Activated CD4-positive, CD25-positive, alpha-beta regulatory T cell treated with anti-CD3 and anti-CD28 coated beads, Interleukin-2, amount 50 U/mL, for 16 hours (primary cell): ENCODE data around the gene KLRG1.

Experiments
- DNase-seq: peaks from one replicate; pipeline ENCODE4 v3.0.0-alpha.2; 2020; ENCODE audit warnings: low read depth, low spot score

Gene KLRG1

DNA sequence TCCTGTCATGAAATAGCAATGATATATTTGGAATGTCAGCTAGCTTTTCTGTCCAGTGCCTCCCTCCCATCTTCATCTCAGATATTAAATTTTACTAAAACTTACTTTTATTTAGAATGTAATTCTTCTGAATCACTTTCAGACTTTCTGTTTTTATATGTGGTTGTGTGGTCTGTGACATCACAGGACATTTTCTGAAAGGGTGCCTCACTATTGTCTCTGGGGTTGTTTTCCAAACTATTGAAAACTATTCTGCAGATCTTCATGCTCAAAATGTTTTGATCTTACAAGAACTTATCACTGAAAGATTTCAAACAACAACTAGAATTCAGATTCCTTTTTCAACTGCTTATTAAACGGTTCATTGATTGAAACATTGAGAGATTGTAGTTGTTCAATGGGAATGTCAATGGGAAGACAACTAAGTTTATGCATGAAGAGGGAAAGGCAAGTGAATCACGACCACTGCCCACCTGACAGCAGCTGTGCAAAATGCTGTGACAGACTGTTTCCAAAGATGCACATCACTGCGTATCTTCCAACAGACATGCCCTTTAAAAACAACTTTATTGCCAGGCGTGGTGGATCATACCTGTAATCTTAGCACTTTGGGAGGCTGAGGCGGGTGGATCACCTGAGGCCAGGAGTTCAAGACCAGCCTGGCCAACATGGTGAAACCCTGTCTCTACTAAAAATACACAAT is 51.3 kb downstream of the KLRG1 start:
- no peak for DNase-seq

DNA sequence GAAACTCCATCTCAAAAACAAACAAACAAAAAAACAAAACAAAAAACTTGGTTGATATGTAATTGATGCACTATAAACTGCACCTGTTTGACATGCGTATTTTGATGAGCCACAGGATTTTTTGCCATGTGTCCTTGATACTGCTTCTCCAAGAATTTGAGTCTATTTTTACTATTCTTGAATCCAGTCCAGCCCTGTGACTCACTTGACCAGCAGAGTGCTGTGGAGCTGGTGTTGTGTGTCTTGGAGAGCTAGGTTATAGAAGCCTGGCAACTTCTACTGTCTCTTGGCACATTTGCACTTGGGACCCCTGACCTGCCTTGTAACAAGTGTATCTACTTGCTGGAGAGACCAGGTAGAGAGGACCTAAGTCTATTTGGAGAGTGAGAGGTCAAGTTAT is 52.0 kb downstream of the KLRG1 start:
- DNase-seq, result no peak

DNA sequence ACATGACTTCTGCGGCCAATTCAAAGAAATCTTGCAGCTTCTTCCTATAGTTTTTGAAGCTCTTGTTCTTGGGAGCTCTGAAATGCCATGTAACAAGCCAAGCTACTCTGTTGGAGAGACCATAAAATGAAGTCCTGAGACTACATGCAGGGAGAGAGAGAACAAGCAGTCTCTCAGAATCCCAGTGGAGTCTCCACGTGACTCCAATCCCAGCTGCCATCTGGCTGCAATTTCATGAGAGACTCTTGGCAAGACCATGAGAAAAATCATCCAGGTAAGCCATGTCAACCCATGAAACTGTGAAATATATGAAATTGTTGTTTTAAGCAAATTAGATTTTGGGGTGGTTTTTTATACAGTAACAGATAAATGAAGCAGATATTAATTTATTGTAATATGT is 54.4 kb downstream of the KLRG1 start:
- DNase-seq, result no peak

DNA sequence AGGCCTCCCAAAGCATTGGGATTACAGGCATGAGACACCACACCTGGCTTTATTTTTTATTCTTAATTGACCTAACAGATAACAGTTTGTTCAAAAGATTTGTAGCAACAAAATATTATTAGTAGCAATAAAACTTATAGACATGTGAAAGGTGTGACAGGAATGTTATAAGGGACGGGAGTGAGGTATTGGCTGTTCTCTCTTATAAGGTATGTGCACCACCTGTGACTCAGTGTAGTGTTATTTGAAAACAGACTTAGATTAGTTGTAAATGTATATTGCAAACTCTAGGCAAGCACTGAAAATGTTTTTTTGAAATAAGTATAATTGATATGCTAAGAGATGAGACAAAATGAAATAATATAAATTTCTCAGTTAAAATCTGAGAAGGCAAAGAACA is 57.8 kb downstream of the KLRG1 start:
- DNase-seq, result no peak

DNA sequence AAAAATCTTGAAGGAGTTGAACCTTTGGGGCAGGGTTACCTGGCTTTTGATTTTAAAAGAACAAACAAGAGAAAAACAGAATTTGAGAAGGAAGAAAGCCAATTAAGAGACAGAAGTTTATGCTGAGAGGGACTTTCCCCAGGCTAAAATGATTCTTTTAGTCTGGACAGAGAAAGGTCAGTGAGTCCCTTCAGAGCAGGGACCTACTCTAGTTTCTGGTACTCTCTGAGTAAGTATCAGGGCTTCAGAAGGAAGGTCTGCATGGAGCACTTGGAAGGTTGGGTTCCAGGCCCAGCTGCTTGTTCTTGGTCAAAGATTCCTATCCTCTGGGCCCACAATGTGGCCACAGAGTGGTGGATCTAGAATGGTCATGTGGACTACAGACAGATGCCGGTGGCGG is 59.6 kb downstream of the KLRG1 start:
- DNase-seq, result no peak

DNA sequence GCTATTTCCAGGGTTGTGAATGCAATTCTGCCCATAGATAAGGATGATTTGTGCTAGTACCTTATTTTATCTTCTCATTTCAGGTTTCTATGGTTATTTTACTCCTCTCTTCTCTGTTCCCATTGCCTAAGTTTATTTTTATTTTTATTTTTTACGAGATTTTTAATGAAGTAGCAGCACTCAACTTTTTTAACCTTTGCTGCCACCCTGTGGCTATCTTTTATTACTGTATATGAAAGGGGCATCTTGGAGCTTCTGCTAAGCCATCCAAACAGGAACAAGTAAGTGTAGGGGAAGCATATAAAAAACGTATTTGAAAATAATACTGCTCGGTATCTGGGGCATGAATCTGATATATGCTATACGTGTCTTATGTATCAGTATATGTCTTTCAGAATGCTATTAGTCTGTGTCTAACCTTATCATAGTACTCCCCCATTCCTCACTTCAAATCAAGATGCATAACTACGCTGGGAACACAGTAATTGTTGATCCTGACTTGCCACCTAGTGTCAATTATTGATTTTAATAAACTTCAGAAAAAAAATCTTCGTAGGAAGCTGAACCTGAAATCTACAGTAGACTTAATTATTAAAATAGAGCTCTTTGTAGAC is 60.3 kb downstream of the KLRG1 start:
- no peak for DNase-seq

DNA sequence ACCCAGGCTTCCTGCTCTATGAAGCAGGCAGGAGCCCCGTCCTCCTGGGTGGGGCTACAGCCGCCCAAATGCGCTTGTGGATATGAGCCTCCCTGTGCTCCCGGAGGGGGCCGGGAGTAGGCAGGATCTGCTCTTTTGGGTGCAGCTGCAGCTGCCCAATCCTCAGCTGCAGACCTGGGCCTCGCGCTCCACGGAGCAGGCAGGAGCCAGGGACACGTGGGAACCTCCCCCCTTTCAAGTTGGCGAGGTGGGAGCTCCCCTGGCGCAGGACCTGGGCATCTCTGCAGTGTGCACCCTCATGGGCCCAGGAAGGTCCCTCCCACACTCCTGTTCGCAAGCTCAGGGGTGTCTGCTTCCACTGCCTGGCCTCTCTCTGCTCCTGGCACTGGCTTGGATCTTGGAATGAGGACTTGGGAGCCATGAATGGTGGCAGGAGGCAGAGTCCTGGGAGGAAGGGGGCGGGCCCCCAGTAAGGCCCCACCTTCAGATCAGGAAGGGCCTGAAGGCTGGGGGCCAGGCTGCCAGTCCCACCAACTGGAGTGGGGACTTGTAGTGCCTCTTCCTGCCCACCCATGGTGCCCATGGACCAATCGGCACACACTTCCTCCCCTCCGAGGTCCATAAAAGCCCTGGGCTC is 61.3 kb downstream of the KLRG1 start:
- no peak for DNase-seq

DNA sequence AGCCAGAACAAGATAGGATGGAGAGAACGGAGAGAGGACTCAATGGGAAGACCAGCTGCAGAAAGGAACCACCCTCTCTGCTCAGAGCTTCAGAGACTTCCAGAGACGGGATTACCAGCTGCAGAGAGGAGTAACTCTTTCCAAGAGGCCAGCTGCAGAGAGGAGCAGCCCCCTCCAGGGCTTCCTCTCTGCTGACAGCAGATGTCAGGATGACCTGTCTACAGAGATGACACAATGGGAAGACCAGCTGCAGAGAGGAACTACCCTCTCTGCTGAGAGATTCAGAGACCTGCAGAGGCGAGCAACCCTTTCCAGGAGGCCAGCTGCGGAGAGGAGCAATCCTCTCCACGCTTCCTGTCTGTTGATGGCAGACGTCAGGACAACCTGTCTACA is 61.8 kb downstream of the KLRG1 start:
- DNase-seq, result no peak

- DNase-seq, result no peak
Observed at GRCh38 chr12:9052610-9053009, 63.3 kb downstream of the KLRG1 start.
